ENCODE measurements around the gene CUEDC1. TPM values are rescaled to one million over a fixed set of nuclear protein-coding genes. Genes with fewer than 3 reads are reported as not detected.
A peak's percentile ranks its signal among the peaks of the same experiment; 100 is the strongest.

CUEDC1 gene
- total RNA-seq, 4 donors from 2014 or later, result 31.2 to 43.9 (median 34.3) TPM

DNA sequence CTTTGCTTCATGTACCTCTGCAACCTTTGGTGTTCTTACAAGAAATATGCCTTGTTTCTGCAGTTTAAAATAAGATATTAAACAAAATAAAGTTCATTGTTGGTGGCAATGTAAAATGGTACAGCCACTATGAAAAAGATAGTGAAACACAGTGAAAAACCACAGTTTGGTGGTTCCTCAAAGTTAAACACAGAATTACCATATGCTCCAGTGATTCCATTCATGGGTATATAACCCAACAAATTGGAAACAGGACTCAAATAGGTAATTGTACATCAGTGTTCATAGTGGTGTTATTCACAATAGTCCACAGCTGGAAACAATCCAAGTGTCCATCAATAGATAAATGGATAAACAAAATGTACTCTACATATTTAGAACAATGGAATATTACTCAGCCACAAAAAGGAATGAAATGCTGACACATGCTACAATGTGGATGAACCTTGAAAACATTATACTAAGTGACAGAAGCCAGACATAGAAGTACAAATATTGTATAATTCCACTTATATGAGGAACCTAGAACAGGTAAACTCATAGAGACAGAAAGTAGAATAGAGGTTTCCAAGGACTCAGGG is 49.2 kb downstream of the CUEDC1 start:
- intact Hi-C loops (cut with DNase I; ENCODE audit: low total_unique reads), result no loop called here
- Histone ChIP-seq H3K4me3 (no peak overlapping the region), H3K9me3 (no peaks in the 10 kb centered on the region), H3K4me1 (peaks cover 46 to 51% of the 10 kb centered on the region in 2 donors), H3K27ac (peak overlapping the region in 3 of 4 donors; percentile 47 to 53 (median 47)), H3K27me3 (no peaks in the 10 kb centered on the region), H3K36me3 (no peaks in the 10 kb centered on the region)
- in situ Hi-C loops (cut with MboI; ENCODE audit: low sequenced_read_pairs in 4 of 4), result no loop called here
- ATAC-seq, result no peak
- DNase-seq, result no peak
- no peak for TF ChIP-seq POLR2A (IDR thresholded peaks at IDR 0.05)
- TF ChIP-seq, protein P1, sequence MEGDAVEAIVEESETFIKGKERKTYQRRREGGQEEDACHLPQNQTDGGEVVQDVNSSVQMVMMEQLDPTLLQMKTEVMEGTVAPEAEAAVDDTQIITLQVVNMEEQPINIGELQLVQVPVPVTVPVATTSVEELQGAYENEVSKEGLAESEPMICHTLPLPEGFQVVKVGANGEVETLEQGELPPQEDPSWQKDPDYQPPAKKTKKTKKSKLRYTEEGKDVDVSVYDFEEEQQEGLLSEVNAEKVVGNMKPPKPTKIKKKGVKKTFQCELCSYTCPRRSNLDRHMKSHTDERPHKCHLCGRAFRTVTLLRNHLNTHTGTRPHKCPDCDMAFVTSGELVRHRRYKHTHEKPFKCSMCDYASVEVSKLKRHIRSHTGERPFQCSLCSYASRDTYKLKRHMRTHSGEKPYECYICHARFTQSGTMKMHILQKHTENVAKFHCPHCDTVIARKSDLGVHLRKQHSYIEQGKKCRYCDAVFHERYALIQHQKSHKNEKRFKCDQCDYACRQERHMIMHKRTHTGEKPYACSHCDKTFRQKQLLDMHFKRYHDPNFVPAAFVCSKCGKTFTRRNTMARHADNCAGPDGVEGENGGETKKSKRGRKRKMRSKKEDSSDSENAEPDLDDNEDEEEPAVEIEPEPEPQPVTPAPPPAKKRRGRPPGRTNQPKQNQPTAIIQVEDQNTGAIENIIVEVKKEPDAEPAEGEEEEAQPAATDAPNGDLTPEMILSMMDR (IDR thresholded peaks at IDR 0.05 in 4 of 5, conservative IDR thresholded peaks at IDR 0.05 in 1 of 5), result no peak

GRCh38 chr17:57903961-57904360 is 51.3 kb downstream of the CUEDC1 start:
- peak overlapping the region; percentile 65 to 86 (median 74) for H3K27ac ChIP-seq
- ATAC-seq, result no peak
- TF ChIP-seq POLR2A (IDR thresholded peaks at IDR 0.05), result no peak
- TF ChIP-seq, protein P1 (IDR thresholded peaks at IDR 0.05 in 4 of 5, conservative IDR thresholded peaks at IDR 0.05 in 1 of 5), result no peak
- no peak for DNase-seq
- no peaks in the 10 kb centered on the region for H3K9me3 ChIP-seq
- H3K4me3 ChIP-seq, result no peak overlapping the region
- in situ Hi-C loops (cut with MboI; ENCODE audit: low sequenced_read_pairs in 4 of 4) (no loop called here), intact Hi-C loops (cut with DNase I; ENCODE audit: low total_unique reads) (no loop called here)
- peaks cover 66 to 70% of the 10 kb centered on the region in 2 donors for H3K4me1 ChIP-seq
- no peaks in the 10 kb centered on the region for H3K27me3 ChIP-seq
- H3K36me3 ChIP-seq, result no peaks in the 10 kb centered on the region

- H3K27ac ChIP-seq, result peak overlapping the region; percentile 65 to 86 (median 74)
- H3K36me3 ChIP-seq, result no peaks in the 10 kb centered on the region
- in situ Hi-C loops (cut with MboI; ENCODE audit: low sequenced_read_pairs in 4 of 4) (no loop called here), intact Hi-C loops (cut with DNase I; ENCODE audit: low total_unique reads) (no loop called here)
- H3K4me1 ChIP-seq, result peaks cover 75 to 79% of the 10 kb centered on the region in 2 donors
- H3K4me3 ChIP-seq, result no peak overlapping the region
- H3K9me3 ChIP-seq, result no peaks in the 10 kb centered on the region
- ATAC-seq, result peak; percentile 68 to 85
- DNase-seq, result peak; percentile 84 to 89
- no peaks in the 10 kb centered on the region for H3K27me3 ChIP-seq
- TF ChIP-seq POLR2A (IDR thresholded peaks at IDR 0.05), result no peak
- TF ChIP-seq, protein P1 (IDR thresholded peaks at IDR 0.05 in 4 of 5, conservative IDR thresholded peaks at IDR 0.05 in 1 of 5), result no peak
Observed at GRCh38 chr17:57902800-57903759, 52.1 kb downstream of the CUEDC1 start.

- Histone ChIP-seq H3K27me3 (no peaks in the 10 kb centered on the region), H3K36me3 (no peaks in the 10 kb centered on the region), H3K27ac (peak overlapping the region; percentile 65 to 86 (median 74)), H3K4me1 (peaks cover 79 to 83% of the 10 kb centered on the region in 2 donors), H3K9me3 (no peaks in the 10 kb centered on the region), H3K4me3 (no peak overlapping the region)
- intact Hi-C loops (cut with DNase I; ENCODE audit: low total_unique reads), result no loop called here
- no peak for ATAC-seq
- no peak for DNase-seq
- in situ Hi-C loops (cut with MboI; ENCODE audit: low sequenced_read_pairs in 4 of 4), result no loop called here
- TF ChIP-seq, protein P1 (IDR thresholded peaks at IDR 0.05 in 4 of 5, conservative IDR thresholded peaks at IDR 0.05 in 1 of 5), result no peak
- TF ChIP-seq POLR2A (IDR thresholded peaks at IDR 0.05), result no peak
Observed at GRCh38 chr17:57902117-57902799, 53.0 kb downstream of the CUEDC1 start.
